ENCODE measurements around the gene SCRN2. TPM values are rescaled to one million over a fixed set of nuclear protein-coding genes. Genes with fewer than 3 reads are reported as not detected.

Gene SCRN2
- total RNA-seq: 10 to 100 TPM; 24.1 to 24.8 TPM

DNA sequence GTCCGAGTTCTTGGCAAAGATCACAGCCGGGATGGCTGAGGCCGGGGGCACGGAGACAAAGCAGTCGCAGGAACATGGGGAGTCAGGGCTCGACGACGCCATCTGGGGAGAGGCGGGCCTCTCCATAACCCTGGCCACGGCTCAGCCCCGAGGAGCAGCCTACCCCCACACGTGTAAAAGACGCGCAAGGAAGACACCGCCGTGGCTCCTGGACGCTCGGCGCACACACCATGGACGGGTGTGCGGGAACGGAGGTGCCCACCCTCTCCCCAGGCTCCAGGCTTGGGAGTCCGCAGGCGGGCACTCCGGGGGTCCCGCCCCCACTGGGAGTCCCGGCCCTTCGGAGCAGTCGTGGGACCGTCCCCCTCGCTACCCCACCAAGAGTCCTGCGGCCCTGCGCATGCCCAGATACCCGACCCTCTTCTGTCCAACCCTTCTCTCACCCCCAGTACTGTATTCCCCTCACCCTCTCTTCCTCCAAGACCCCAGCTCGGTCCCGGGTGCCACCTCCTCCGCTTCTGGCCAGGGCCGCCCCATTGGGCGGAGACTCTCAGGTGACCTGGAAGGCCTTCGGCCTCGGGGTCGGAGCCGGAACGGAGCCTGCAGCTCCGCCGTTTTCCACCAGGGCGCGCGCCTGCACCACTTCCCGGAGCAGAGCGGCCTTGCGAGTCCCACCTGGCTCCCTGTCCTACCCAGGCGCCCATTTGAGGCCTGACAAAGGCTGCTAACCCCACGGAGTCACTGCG is at the start of gene SCRN2:
TSS of gene SCRN2 (minus strand) at position 532 of the 746 bp plus-strand sequence. CDS start at position 102, 430 bp downstream.
- POLR2A ChIA-PET: interaction anchor here (0.6 to 3.2 kb wide), 6 partner anchors 10 to 101 kb away, joined by 3 to 19 read pairs (median 6); partner anchors contain the start of genes LRRC46, MRPL10, PNPO and SP2
- no peaks in the 10 kb centered on the region for H3K9me3 Mint-ChIP-seq (ENCODE audit: insufficient read depth)
- peaks cover 30% of the 10 kb centered on the region for H3K4me1 Mint-ChIP-seq (ENCODE audit: low read depth)
- CTCF ChIA-PET: interaction anchor here (0.7 to 18.7 kb wide), 24 partner anchors 10 to 211 kb away, joined by 3 to 538 read pairs (median 6); partner anchors contain the start of genes CDK5RAP3, LRRC46, MRPL10 and OSBPL7
- ATAC-seq: peak; percentile 92
- peak; percentile 91 for DNase-seq
- H3K4me3 Mint-ChIP-seq: peak within 1 kb of the TSS; percentile 99
- no peaks in the 10 kb centered on the region for H3K36me3 Mint-ChIP-seq (ENCODE audit: low read depth)
- H3K27ac Mint-ChIP-seq: peak within 1 kb of the TSS; percentile 95
- peaks cover 16% of the 10 kb centered on the region for H3K27me3 Mint-ChIP-seq (ENCODE audit: low read depth)

DNA sequence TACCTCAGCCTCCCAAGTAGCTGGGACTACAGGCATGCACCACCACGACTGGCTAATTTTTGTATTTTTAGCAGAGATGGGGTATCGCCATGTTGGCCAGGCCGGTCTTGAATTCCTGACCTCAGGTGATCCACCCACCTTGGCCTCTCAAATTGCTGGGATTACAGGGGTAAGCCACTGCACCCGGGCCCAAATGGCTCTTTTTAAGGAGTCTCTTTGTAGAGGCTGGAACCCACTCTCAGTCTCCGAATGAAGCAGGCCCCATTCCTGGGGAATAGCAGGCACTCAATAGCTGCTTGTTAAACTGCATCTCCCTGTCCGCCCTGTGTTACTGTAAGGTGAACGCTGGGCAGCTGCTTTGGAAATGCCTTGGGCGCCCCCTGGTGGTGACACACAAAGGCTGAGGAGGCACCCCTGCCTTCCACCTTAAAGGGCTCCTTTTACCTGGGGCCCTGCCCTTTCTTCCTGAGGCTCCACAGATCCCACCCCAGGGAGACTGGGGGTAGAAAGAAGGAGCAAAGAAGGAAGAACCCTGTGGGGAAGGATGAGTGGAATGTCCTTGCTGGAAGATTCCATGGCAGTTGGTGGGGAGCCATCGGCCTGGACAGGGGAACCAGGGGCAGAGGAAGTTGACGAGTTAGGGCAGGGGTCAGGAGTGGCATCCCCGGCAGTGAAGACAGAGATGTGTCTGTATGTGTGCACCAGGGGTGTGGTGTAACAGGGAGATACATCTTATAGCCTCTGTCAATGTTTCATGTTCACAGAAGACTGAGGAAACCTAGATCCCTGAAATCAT is 48.9 kb upstream of the SCRN2 start:
- DNase-seq (peak; percentile 94), ATAC-seq (peak; percentile 97)
- Mint-ChIP-seq H3K4me1 (ENCODE audit: low read depth) (peaks cover 33% of the 10 kb centered on the region), H3K27ac (peak overlapping the region; percentile 39), H3K4me3 (no peak overlapping the region), H3K36me3 (ENCODE audit: low read depth) (no peaks in the 10 kb centered on the region), H3K27me3 (ENCODE audit: low read depth) (no peaks in the 10 kb centered on the region), H3K9me3 (ENCODE audit: insufficient read depth) (no peaks in the 10 kb centered on the region)
- POLR2A ChIA-PET: interaction anchor here (1.1 to 1.6 kb wide), 2 partner anchors 49 to 59 kb away, joined by 6 to 8 read pairs; partner anchors contain the start of genes LRRC46, MRPL10 and SCRN2
- CTCF ChIA-PET: interaction anchor here (0.6 to 18.4 kb wide), 24 partner anchors 8 to 225 kb away, joined by 3 to 538 read pairs (median 4); partner anchors contain the start of genes LRRC46, MRPL10, OSBPL7 and PNPO

DNA sequence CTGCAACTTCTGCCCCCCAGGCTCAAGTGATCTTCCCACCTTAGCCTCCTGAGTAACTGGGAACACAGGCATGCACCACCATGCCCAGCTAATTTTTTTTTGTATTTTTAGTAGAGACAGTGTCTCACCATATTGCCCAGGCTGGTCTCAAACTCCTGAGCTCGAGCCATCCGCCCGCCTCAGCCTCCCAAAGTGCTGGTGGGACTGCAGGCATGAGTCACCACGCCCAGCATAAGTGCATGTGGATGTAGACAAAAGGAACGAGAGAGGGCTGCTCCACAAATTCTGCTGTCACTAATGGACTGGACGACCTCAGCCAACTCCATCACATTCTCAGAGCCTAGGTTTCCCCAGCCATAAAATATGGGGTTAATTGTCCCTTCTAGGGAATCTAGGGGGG is 47.2 kb upstream of the SCRN2 start:
- no peak overlapping the region for H3K4me3 Mint-ChIP-seq
- DNase-seq: no peak
- ChIA-PET POLR2A (interaction anchor here (1.1 kb wide), 1 partner anchor 76 kb away, joined by 4 read pairs; no protein-coding TSS in a partner anchor), CTCF (interaction anchor here (0.7 to 18.4 kb wide), 3 partner anchors 41 to 129 kb away, joined by 3 to 538 read pairs (median 11); partner anchors contain the start of genes LRRC46, MRPL10, SCRN2 and SP6)
- H3K9me3 Mint-ChIP-seq (ENCODE audit: insufficient read depth): no peaks in the 10 kb centered on the region
- no peaks in the 10 kb centered on the region for H3K27me3 Mint-ChIP-seq (ENCODE audit: low read depth)
- no peak overlapping the region for H3K27ac Mint-ChIP-seq
- no peaks in the 10 kb centered on the region for H3K36me3 Mint-ChIP-seq (ENCODE audit: low read depth)
- no peak for ATAC-seq
- peaks cover 27% of the 10 kb centered on the region for H3K4me1 Mint-ChIP-seq (ENCODE audit: low read depth)

DNA sequence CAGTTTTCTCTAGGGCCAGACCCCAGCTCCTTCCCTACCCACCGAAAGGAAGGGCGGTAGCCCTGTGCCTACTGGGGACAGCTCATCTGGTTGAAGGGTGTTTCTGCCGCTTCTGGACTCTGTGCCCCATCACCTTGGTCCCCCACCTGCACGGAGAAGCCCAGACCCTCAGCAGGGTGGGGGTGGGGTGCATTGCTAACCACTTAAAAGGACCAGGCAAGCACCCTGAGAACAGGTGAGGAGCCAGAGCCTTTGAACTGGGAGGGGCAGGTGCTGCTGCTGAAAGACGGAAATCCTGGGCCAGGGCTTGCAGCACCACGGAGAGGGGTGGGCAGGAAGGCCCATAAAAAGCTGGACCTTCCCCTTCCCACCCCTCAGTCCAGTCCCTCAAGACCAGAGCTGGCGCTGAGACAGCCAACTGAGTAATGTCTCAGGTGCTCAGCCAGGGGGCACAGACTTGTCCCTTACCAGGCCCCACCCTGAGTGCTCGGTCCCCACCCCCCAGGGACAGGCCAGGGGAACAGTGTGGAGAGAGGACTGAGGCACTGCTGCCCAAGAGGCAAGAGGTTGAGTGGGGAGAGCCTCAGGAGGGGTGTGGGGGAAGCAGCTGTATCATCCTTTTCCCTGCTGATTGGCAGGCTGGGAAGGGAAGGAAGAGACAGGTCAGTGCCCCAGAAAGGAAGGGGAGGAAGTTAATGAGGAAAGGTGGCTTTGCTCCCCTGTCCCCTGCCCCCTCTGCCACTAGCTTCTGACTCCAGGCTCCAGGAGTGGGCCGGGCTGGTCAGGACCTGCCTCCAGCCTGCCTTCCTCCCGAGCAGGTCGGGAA is 44.0 kb upstream of the SCRN2 start:
- DNase-seq: no peak
- ATAC-seq: no peak
- Mint-ChIP-seq H3K27me3 (ENCODE audit: low read depth) (peaks cover 4% of the 10 kb centered on the region), H3K27ac (no peak overlapping the region), H3K4me3 (no peak overlapping the region), H3K36me3 (ENCODE audit: low read depth) (no peaks in the 10 kb centered on the region), H3K9me3 (ENCODE audit: insufficient read depth) (no peaks in the 10 kb centered on the region), H3K4me1 (ENCODE audit: low read depth) (peaks cover 23% of the 10 kb centered on the region)
- CTCF ChIA-PET: interaction anchor here (0.8 to 18.4 kb wide), 8 partner anchors 9 to 100 kb away, joined by 3 to 538 read pairs (median 3); partner anchors contain the start of genes CDK5RAP3, SCRN2, SP2 and SP6
- POLR2A ChIA-PET: interaction anchor here (0.7 to 2.3 kb wide), 4 partner anchors 10 to 54 kb away, joined by 3 to 10 read pairs (median 5); partner anchors contain the start of genes LRRC46 and MRPL10

DNA sequence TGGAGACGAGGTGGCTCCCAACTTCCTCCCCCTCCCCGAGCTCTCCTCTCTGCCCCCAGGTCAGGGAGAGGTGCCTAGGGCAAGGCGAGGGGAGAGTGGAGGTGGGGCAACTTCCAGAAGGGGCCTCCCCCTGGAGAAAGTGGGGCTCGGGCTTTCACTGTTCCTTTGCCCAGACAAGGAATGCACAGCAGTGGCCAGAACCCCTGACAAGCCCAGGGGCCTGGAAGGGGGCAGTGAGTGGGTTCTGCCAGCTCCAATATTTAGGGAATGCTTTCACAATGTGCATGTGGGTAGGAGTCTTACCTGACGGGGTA is 43.3 kb upstream of the SCRN2 start:
- no peaks in the 10 kb centered on the region for H3K9me3 Mint-ChIP-seq (ENCODE audit: insufficient read depth)
- peaks cover 19% of the 10 kb centered on the region for H3K4me1 Mint-ChIP-seq (ENCODE audit: low read depth)
- DNase-seq: no peak
- no peak overlapping the region for H3K4me3 Mint-ChIP-seq
- H3K27ac Mint-ChIP-seq: no peak overlapping the region
- ChIA-PET CTCF (interaction anchor here (0.7 to 18.4 kb wide), 7 partner anchors 9 to 100 kb away, joined by 3 to 538 read pairs (median 3); partner anchors contain the start of genes CDK5RAP3, OSBPL7, SCRN2 and SP6), POLR2A (interaction anchor here (0.7 to 1.4 kb wide), 4 partner anchors 11 to 151 kb away, joined by 3 to 6 read pairs (median 4); partner anchors contain the start of gene TBX21)
- peaks cover 4% of the 10 kb centered on the region for H3K27me3 Mint-ChIP-seq (ENCODE audit: low read depth)
- no peak for ATAC-seq
- H3K36me3 Mint-ChIP-seq (ENCODE audit: low read depth): no peaks in the 10 kb centered on the region

DNA sequence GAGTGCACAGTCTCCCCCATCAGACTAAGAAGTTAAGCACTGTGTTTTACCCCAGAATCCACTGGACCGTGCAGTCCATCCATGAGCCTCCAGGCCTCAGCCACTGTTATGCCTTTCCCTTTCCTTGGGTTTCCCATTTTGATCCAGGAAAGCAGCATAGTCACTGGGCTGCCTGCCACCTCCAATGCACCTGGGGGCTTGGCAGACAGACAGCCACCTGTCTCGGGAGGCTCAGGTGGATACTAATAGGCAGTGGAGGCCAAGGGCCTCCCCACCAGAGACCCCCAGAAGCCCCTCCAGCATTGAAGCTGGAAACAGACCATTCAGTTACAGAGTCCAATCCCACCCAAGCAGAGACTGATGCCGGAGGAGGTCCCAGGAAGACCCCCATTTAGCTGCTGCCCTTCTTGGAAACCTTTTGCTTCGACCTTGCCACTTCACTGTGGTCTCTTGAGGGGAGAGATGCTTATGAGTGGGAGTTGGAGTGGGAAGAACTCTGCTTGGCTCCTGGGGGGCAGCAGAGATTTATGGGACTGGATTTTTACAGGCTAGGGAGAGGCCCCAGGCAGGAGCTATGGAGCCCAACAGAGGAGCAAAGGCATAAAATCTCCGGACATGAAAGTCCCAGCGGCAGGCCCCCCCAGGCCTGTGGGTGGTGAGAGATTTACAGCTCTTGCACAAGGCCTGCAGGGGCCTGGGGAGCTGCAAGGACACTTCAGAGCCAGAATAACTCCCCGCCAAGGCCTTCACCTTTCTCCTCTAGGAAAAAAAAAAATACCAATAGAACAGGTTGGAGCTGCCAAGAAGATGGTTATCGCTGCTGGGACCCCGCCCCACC is 42.7 kb upstream of the SCRN2 start:
- no peak overlapping the region for H3K4me3 Mint-ChIP-seq
- no peak for ATAC-seq
- H3K27me3 Mint-ChIP-seq (ENCODE audit: low read depth): peaks cover 8% of the 10 kb centered on the region
- POLR2A ChIA-PET: interaction anchor here (0.7 kb wide), 2 partner anchors 41 to 150 kb away, joined by 3 read pairs; partner anchors contain the start of gene TBX21
- no peak for DNase-seq
- H3K9me3 Mint-ChIP-seq (ENCODE audit: insufficient read depth): no peaks in the 10 kb centered on the region
- CTCF ChIA-PET: interaction anchor here (0.7 to 18.4 kb wide), 4 partner anchors 36 to 95 kb away, joined by 3 to 538 read pairs (median 4); partner anchors contain the start of genes CDK5RAP3, OSBPL7, SCRN2 and SP6
- no peak overlapping the region for H3K27ac Mint-ChIP-seq
- H3K4me1 Mint-ChIP-seq (ENCODE audit: low read depth): peaks cover 19% of the 10 kb centered on the region
- H3K36me3 Mint-ChIP-seq (ENCODE audit: low read depth): no peaks in the 10 kb centered on the region

DNA sequence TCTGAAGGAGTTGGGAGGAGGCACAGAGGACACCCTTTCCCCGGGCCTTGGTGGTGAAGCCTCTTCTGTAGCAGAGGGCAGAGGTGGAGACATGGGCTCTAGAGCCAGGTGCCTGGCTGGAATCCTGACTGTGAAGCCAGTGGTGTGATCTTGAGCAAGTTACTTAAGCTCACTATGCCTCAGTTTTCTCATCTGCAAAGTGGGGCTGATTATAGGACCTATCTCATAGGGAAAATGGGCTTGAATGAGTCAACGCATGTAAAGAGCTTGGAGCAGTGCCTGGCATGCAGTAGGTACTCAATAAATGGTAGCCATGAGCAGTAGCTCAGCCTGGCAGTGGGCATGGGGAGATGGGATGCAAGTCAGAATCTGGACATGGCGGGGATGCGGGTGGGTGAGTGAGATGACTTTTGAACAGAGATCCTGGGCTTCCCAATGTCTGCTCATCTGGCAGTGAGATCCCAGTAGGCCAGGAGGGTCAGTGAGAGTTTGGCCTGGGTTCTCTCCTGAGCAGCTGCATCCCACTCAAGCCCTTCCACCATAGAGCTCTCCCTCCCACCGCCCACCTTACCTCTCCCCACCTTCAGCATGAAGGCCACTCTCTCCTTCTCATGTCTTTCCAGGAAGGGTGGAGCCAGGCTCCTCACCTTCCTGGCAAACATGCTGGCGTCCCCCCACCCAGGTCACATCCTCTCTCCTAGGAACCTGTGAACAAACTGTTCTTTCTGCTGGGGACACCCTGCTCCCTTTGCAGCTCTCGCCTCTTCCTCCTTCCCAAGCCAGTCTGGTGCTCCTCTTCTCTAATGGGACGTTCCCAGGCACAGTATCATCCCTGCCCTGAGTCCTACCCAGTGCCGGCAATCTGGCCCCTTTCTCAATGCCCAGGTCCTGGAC is 41.9 kb upstream of the SCRN2 start:
- CTCF ChIA-PET: interaction anchor here (1.1 to 18.4 kb wide), 2 partner anchors 35 to 135 kb away, joined by 3 to 538 read pairs; partner anchors contain the start of genes SCRN2 and SP6
- POLR2A ChIA-PET: interaction anchor here (1.1 to 1.6 kb wide), 2 partner anchors 9 to 13 kb away, joined by 5 read pairs; no protein-coding TSS in a partner anchor
- Mint-ChIP-seq H3K4me1 (ENCODE audit: low read depth) (peaks cover 19% of the 10 kb centered on the region), H3K27ac (peak overlapping the region; percentile 8), H3K36me3 (ENCODE audit: low read depth) (no peaks in the 10 kb centered on the region), H3K4me3 (no peak overlapping the region), H3K27me3 (ENCODE audit: low read depth) (peaks cover 12% of the 10 kb centered on the region), H3K9me3 (ENCODE audit: insufficient read depth) (no peaks in the 10 kb centered on the region)
- no peak for DNase-seq
- ATAC-seq: no peak

DNA sequence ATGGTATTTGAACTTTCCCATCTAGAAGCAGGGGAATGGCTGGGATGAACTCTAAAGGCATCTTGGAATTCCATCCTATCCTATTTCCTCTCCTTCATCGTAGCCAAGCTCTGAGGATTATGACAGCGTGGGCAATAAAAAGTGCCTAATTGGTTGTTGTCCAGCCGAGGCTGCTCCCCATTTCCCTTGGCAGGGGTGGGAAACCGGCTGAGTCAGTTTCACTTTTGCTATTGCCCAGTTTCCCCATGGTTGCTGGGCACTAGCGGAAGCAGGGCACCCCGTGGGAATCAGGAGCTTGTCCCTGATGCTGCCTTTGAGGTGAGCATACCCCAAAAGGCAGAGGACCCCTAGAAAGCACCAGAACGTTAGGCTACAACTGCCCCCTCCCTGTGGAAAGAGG is 41.2 kb upstream of the SCRN2 start:
- Mint-ChIP-seq H3K27me3 (ENCODE audit: low read depth) (peaks cover 12% of the 10 kb centered on the region), H3K27ac (no peak overlapping the region), H3K9me3 (ENCODE audit: insufficient read depth) (no peaks in the 10 kb centered on the region), H3K4me1 (ENCODE audit: low read depth) (peaks cover 19% of the 10 kb centered on the region), H3K36me3 (ENCODE audit: low read depth) (no peaks in the 10 kb centered on the region), H3K4me3 (no peak overlapping the region)
- ChIA-PET CTCF (interaction anchor here (1.1 to 18.4 kb wide), 4 partner anchors 7 to 136 kb away, joined by 3 to 538 read pairs (median 4); partner anchors contain the start of genes SCRN2 and SP6), POLR2A (interaction anchor here (1.1 to 1.6 kb wide), 2 partner anchors 10 to 13 kb away, joined by 5 read pairs; no protein-coding TSS in a partner anchor)
- ATAC-seq: no peak
- no peak for DNase-seq

DNA sequence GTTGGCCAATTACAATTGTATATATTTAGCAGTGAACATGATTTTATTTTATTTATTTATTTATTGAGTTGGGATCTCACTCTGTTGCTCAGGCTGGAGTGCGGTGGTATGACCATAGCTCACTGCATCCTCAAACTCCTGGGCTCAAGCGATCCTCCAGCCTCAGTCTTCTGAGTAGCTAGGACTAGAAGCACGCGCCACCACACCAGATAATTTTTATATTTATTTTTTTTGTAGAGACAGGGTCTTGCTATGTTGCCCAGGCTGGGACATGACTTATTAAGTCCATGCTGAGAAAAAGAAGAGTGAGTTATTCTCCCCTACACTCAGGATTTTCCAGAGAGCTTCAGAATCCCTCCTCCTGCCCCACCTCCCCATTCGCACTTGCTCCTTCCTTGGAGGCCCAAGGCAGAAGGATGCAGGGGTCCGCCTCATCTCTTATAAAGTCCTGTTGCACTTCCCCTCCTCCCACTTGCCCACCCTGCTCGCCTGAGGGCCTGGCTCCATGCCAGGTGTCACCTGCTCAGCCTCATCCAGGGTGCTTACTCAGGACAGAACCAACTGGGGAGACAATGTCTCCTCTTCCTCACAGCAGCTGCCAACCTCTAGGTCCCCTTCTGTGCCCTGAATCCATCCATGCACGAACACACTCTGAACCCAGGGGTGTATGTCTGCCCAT is 38.8 kb upstream of the SCRN2 start:
- Mint-ChIP-seq H3K4me3 (no peak overlapping the region), H3K27me3 (ENCODE audit: low read depth) (peaks cover 18% of the 10 kb centered on the region), H3K4me1 (ENCODE audit: low read depth) (peaks cover 11% of the 10 kb centered on the region), H3K36me3 (ENCODE audit: low read depth) (no peaks in the 10 kb centered on the region), H3K9me3 (ENCODE audit: insufficient read depth) (no peaks in the 10 kb centered on the region), H3K27ac (no peak overlapping the region)
- ChIA-PET CTCF (interaction anchor here (18.4 kb wide), 1 partner anchor 32 kb away, joined by 538 read pairs; the partner anchor contains the start of genes SCRN2 and SP6), POLR2A (no interaction called here)
- DNase-seq: no peak
- no peak for ATAC-seq
